C4-2B (cell line): ENCODE results near the gene NKD1.

ENCODE experiments used
- H3K27ac ChIP-seq: fragments of 450-650 bp; 2 replicates; pipeline ENCODE4 v1.5.1; 2017
- CTCF ChIP-seq: fragments of 450-650 bp; conservative IDR thresholded peaks from 2 replicates; pipeline ENCODE4 v1.5.1; 2017; ENCODE audit warnings: mild to moderate bottlenecking
- ZFX ChIP-seq: fragments of 450-650 bp; IDR thresholded peaks from 2 replicates; pipeline ENCODE4 v1.6.1; 2017

Gene NKD1

GRCh38 chr16:50652836-50653425 is 104.7 kb downstream of the NKD1 start:
- no peak overlapping the region for H3K27ac ChIP-seq
- TF ChIP-seq ZFX (no peak), CTCF (no peak)

- TF ChIP-seq ZFX (no peak), CTCF (no peak)
- H3K27ac ChIP-seq, result no peak overlapping the region
Measured at GRCh38 chr16:50653633-50654519, 105.7 kb downstream of the NKD1 start.

- TF ChIP-seq ZFX, result no peak
- TF ChIP-seq CTCF, result no peak
- no peak overlapping the region for H3K27ac ChIP-seq
Measured at GRCh38 chr16:50655558-50656055, 107.4 kb downstream of the NKD1 start.

- no peak overlapping the region for H3K27ac ChIP-seq
- TF ChIP-seq CTCF, result no peak
- TF ChIP-seq ZFX, result no peak
Measured at GRCh38 chr16:50657241-50657640, 109.0 kb downstream of the NKD1 start.

- H3K27ac ChIP-seq, result no peak overlapping the region
- no peak for TF ChIP-seq ZFX
- no peak for TF ChIP-seq CTCF
Measured at GRCh38 chr16:50659806-50660205, 111.6 kb downstream of the NKD1 start.

GRCh38 chr16:50662306-50662940 is 114.2 kb downstream of the NKD1 start:
- H3K27ac ChIP-seq, result no peak overlapping the region
- TF ChIP-seq CTCF (no peak), ZFX (no peak)

- no peak overlapping the region for H3K27ac ChIP-seq
- TF ChIP-seq CTCF, result no peak
- TF ChIP-seq ZFX, result no peak
Measured at GRCh38 chr16:50664270-50664669, 116.1 kb downstream of the NKD1 start.
